GM19035 (cell line): ENCODE data around the gene IGFBPL1.
"Not testable (repeated sequence)": the region's sequence is repeated elsewhere in the genome, so short reads cannot be mapped to it uniquely, and the experiment has no call there.

ENCODE experiments used
- ATAC-seq: cut with Tn5 transposase; IDR thresholded peaks from one replicate; pipeline ENCODE4 v1.9.1; 2021; ENCODE audit not compliant: unreplicated experiment

IGFBPL1 gene

GRCh38 chr9:38380872-38381534 is 43.3 kb downstream of the IGFBPL1 start:
- no peak for ATAC-seq

DNA sequence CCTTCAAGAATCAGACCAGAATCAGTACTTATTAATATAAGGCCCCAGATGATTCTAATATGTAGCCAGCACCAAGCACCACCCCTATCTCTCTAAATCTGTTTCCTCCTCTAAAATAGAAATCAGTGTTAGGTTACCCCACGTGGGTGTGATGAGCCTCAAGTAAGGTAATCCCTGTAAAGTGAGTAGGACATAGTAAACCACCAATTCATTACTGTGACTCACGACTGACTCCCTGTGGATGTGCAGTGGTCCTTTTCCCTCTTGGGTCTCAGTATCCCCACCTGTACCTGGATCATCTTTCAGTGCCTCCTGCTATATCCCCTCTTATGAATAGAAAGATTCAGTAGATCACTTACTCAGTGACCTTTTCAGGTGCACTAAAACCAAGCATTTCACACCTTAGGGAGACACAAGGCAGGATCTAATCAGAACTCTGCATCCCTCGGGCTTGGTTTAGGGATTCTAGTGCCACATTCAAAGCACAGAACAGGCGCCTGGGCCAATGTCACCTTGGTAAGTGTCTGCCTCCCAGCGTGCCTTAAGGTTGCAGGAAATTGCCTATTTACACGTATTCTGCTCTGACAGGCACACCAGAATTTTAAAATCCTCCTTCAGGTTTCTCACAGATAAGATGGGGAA is 43.9 kb downstream of the IGFBPL1 start:
- ATAC-seq: no peak

DNA sequence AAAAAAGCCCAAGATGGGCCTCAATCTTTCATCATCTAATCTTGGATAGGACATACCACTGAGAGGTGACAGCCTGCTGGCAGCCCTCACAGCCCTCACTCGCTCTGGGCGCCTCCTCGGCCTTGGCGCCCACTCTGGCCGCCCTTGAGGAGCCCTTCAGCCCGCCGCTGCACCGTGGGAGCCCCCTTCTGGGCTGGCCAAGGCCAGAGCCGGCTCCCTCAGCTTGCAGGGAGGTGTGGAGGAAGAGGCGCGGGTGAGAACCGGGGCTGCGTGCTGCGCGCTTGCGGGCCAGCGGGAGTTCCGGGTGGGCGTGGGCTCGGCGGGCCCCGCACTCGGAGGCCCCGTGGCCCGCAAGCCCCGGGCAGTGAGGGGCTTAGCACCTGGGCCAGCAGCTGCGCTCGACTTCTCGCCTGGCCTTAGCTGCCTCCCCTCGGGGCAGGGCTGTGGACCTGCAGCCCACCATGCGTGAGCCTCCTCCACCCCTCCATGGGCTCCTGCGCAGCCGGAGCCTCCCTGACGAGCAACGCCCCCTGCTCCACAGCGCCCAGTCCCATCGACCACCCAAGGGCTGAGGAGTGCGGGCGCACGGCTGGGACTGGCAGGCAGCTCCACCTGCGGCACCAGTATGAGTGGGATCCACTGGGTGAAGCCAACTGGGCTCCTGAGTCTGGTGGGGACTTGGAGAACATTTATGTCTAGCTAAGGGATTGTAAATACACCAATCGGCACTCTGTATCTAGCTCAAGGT is 46.7 kb downstream of the IGFBPL1 start:
- not testable (repeated sequence) for ATAC-seq

DNA sequence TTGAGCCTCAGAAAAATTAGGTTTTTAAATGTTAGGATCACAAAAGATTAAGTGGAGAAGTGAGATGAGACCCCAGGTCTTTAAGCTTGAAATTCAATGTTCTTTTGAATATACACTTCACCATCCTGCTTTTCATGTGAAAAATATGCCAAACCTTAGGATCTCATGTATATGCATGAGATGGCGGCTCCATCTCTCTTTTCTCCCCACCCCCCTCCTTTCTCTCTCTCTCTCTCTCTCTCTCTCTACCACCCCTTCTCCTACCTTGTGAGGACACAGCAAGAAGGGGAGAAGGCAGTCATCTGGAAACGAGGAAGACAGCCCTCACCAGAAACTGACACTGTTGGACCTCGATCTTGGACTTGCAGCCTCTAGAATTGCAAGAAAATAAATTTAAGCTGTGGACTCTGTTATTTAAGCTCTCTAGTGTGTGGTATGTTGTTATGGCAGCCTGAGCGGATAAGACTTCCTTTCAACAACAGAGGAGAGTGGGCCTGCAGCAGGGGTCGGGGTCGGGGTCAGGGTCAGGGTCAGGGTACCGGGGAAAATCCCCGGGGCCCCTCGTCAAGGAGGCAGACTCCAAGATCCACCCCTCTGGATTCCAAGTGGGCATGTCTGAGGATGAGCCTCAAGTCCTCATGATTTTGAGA is 48.1 kb downstream of the IGFBPL1 start:
- no peak for ATAC-seq

DNA sequence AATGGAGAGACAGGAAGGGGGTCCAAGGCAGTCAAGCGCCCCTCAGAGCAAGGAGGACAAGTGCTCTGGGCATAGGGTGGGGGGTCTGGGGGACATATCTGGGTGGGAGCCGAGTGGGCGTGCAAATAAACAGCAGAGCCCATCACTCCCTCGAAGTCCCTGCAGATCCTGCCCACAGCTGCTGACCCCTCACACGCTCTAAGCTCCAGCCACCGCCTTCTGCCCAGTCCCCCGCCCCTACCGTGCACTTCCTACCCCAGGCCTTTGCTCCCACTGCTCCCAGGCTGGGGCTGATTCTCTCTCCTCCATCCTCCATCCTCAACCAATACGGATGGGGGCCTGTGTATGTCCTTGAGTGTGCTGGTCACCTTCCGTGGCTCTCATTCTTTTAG is 48.7 kb downstream of the IGFBPL1 start:
- no peak for ATAC-seq

- ATAC-seq: no peak
Observed at GRCh38 chr9:38374847-38375571, 49.2 kb downstream of the IGFBPL1 start.

DNA sequence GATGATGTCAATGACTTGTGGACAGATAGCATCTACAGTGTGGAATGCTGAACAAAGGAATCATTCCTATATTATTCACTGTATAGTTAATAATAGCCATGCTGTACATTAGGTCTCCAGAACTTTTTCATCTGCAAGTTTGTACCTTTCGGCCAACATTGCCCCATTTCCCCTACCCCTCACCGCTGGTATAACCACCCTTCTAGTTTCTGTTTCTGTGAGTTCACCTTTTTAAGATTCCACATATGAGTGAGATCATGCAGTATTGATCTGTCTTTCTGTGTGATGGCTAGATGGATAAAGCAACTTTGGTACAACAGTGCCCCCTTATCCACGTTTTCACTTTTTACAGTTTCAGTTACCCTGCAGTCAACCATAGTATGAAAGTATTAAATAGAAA is 50.6 kb downstream of the IGFBPL1 start:
- ATAC-seq: no peak

DNA sequence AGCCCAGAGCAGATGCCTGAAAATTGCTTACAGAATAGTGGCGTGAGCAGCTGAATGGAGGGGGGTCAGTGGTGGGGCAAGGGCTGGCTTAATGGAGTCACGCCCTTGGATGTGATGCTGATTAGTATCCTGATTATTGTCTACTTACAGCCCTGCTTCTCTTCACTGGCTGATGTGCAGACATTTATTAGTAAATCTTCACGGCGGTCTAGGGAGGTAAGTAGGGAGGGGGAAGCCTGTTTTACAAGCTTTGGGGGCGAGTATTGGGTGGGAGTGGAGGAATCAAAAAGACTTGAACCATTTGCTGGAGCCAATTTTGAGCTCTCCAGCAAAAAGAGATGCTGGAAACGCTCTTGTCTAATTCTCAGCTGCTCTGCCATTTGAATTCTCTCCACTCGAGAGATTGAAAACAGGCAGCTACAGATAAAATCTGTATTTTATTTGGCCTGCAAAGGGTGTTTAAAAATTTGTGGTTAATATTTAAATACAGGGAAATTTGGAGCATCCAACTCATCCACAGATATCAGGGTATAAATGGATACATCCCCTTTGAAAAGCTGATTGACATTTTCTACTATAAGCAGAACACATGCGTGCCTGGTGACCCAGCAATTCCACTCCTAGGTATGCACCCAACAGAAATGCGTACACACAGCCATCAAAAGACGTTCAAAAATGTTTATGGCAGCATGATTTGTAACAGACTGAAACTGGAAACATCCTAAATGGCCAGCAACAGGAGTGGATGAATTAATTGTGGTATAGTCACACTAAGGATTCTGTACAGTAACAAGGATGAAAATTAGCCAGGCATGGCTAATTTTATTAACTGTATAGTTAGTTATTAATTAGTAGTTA is 51.3 kb downstream of the IGFBPL1 start:
- no peak for ATAC-seq

DNA sequence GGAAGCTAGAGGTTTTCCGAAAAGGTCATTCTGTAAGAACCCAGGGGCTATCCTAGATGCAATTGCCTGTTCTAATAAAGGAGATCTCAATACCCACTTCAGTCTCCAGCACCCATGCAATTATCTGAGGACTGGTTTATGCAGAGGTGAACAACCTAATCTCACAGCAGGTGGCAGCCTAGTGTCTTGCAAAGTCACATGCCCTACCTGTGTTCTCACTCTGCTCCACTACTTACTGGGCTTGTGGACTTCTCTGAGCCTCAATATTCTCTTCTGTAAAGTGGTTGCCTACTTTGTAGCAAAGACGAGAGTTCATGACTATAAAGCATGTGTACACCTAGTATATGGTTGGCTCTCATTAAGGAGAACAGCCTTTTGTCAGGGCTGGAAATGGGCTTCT is 52.8 kb downstream of the IGFBPL1 start:
- ATAC-seq: peak; percentile 58

GRCh38 chr9:38370176-38370575 is 54.1 kb downstream of the IGFBPL1 start:
- no peak for ATAC-seq

DNA sequence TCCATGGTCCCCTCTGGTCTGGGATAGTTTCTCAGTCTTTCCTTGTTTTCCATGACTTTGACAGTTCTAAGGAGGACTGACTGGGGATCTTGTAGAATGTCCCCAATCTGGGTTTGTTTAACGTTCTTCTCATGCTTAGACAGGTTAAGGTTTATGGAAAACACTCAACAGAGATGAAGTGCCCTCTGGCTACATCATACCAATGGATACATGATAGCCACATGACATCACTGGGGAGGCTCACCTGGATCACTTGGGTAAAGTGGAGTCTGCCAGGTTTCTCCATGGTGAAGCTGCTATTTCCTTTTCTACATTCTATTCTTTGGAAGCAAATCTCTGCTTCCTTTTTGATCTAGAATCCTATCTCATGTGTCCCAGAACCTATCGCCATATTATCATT is 55.5 kb downstream of the IGFBPL1 start:
- no peak for ATAC-seq

GRCh38 chr9:38367898-38368297 is 56.4 kb downstream of the IGFBPL1 start:
- ATAC-seq: no peak

DNA sequence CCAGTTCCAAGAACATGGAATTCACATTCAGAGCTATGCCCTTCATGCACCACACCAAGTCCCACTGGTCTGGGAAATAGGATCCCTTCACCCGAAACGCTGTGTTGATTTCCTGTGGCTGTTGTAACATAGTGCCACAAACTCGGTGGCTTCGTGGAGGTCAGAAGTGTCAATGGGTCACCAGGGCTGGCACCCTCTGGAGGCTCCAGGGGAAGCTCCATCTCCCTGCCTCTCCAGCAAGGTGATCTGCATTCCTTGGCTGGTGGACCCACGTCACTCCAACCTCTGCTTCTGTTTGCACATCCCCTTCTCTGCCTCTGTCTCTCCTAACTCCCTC is 60.7 kb downstream of the IGFBPL1 start:
- no peak for ATAC-seq

DNA sequence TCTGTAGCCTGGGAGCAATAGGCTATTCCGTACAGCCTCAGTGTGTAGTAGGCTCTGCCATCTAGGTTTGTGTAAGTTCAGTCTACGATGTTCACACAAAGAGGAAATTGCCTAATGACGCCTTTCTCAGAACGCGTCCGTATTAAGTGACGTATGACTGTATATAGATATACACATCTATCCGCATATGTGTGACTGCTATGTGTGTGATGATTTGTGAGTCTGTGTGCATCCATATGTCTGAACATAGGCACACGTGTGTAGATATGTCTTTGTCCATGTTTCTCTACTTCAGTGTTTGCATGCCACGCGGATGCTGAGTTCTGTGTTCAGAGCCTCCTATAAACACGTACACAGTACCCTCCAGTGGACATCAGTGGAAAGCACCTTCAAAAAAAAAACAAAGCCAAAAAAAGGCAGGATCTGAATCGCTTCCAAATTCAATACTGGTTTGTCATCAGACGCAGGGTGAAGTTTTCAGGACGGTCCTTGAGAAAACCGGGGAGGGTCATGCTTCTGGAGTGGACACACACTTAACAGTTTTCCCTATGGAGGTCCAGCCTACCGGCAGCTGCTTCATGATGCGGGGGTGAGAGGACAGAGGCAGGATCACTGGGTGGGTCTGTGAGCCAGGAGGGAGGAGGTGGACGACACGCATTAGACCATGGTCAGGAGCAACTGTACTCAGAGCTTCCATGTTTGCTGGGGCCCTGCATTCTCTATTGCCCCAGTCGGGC is 61.2 kb downstream of the IGFBPL1 start:
- ATAC-seq: peak; percentile 60

DNA sequence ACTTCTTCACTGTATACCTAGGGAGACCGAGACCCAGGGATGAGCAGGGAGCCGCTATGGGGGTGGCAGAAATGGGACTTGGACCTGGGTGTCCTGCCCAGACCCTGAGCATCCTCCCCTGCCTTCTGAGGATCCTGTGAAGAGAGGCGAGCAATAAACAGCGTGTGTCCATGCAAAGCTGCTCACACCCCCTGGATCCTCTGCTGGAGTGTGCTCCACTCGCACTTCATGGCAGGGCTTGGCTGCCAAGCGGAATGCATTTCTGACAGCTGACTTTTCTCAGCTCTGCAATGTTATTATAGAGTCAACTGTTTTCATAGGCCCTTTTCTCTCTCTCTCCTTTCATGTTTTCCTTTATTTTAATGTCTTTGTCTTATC is 62.8 kb downstream of the IGFBPL1 start:
- no peak for ATAC-seq

GRCh38 chr9:38360839-38361472 is 63.3 kb downstream of the IGFBPL1 start:
- ATAC-seq: no peak

- no peak for ATAC-seq
Observed at GRCh38 chr9:38359689-38360385, 64.4 kb downstream of the IGFBPL1 start.

DNA sequence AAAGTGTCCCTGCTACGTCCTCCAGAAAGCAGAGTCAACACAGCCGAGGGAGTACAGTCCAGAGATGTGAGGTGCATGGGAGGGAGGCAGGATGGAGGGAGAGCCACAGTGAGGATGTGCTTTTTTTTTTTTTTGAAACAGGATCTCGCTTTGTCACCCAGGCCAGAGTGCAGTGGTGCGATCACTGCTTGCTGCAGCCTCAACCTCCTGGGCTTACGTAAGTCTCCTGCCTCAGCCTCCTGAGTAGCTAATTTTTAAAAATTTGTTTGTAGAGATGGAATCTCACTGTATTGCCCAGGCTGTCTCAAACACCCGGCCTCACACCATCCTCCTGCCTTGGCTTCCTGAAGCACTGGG is 65.0 kb downstream of the IGFBPL1 start:
- ATAC-seq: no peak
